Activated CD4-positive, CD25-positive, alpha-beta regulatory T cell treated with anti-CD3 and anti-CD28 coated beads, Interleukin-2, amount 50 U/mL, for 72 hours (primary cell): Measurements from ENCODE around the gene RAB11A.

Source experiments
- DNase-seq: peaks from one replicate; pipeline ENCODE4 v3.0.0; 2021

Gene RAB11A

DNA sequence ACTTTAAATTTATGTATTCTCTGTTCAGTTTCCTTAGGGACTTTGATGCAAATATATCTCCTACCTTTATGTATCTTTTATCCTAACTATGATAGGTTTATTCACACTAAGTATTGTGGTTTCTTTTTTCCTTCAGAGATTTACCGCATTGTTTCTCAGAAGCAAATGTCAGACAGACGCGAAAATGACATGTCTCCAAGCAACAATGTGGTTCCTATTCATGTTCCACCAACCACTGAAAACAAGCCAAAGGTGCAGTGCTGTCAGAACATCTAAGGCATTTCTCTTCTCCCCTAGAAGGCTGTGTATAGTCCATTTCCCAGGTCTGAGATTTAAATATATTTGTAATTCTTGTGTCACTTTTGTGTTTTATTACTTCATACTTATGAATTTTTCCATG, 18.3 kb downstream of the RAB11A start:
- no peak for DNase-seq

DNA sequence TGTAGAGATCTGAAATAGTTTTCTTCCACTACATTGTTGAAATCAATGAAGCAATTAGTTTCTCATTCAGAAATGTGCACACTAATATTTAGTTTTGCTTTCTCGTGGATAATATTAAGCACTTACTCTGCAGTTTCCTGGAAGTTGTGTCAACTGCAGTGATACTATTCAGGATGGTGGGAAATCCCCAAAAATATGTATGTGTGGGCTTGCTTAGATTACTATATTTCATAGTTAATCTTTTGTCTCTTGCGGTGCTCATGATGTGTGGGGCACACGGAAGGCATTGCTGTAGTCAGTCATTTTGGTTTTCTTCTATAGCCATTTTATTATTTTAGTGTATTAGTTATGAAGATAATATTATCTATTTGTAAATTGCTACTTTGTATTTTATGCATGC, 19.7 kb downstream of the RAB11A start:
- no peak for DNase-seq

DNA sequence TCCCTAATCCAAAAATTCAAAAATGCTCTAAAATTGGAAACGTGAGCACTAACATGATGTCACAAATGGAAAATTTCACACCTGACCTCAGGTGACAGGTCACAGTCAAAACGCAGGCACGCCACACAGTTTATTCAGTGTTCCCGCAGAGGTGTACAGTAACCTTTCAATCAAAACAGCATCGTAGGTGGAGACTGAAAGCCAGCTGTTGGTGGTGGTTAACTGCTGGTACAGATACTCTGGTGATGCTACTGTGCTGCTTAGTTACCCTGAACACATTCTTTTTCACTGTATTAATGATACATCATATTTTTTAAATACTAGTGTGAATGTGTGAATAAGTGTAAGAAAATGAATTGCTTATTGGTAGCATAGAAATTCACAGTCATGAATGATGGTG, 23.8 kb downstream of the RAB11A start:
- no peak for DNase-seq

GRCh38 chr15:65896236-65896635, 26.9 kb downstream of the RAB11A start:
- no peak for DNase-seq

DNA sequence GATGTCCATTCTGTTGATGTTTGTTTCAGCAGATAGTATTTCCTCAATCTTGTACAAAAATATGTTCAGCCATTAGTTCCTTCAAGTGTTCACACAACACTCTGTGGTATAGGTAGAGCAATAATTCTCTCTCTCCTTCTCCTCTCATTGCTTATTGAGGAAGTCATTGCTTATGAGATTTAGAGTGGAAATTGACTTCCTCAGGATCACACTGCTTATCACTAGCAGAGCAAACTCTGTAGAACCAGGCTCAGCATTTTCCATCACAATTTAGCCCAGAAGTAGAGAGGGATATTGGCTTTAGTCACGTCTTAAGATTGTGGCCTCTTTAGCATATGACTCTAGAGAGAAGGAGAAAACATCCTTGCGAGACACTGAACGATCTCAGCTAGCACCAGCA, 31.2 kb downstream of the RAB11A start:
- no peak for DNase-seq

GRCh38 chr15:65901336-65901735, 32.0 kb downstream of the RAB11A start:
- DNase-seq = no peak

DNA sequence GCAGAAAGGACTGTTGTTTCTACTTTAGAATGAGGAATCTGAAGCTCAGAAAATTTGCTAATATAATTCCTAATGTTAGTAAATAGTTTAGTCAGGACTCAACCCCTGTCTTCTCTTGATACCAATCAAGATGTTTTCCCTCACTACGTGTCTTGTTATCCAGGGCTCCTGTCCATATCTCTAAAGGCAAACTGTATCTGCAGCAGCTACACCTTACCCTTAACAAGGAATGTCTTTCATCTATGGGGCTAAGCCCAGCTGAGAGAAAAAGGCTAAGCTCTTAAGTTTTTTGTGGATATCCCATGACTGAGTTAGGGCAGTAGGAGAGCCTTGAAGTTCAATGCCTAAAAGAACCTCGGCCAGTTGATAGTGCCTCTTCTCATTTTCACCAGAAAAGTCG, 32.5 kb downstream of the RAB11A start:
- DNase-seq = no peak

DNA sequence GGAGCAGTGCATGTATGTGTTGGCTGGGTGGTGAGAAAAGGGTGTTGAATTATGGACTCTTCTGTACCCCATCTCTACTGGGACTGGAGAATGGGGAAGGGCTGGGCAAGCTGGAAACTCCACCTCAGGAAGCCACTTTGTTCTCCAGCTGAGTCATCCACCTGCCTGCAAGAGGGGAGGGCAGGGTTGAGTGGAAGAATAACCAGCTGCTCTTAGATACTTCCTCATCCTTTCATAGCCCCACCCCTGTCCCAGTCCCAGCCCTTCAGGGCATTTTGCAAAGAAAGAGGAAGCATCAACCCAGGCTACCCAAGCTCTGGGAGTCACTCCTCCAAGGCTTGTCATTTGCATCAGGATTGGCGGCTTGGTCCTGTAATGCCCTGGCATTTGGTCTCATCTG, 33.1 kb downstream of the RAB11A start:
- no peak for DNase-seq

DNA sequence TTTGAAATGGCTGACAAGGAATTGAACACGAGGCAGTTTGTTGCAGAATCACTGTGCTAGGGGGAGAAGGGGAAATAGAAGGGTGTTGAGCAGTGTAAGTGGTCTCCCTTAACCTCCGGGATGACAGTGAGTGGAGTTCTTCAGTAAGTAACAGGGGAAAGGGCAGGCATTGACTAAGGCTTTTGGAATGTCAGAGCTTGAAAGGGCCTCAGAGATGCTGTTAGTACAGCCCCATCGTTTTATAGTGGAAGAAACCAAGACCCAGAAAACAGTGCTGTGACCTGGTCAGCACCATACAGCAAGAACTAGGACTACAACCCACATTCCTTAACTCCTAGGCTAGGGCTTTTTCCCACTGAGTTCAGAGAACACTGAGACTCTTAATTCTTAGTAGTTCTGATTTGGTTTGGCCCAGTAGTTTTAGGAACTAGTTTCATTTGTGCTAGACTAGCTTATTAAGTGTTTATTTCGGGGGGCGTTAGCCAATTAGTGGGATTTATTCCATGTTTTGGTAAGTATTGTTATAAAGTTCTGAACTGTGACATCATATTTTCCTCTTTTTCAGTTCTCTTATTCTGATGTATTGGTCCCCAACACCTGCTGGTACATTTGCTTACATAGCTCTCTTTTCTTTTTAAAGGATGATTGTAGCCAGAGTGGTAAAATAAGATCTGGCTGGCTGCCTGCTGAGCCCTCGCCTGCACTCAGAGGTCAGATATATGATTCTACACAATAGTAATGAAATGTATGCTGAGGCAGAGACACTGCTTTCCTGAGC, 34.2 kb downstream of the RAB11A start:
- DNase-seq = no peak

- DNase-seq = no peak
These were observed 35.0 kb downstream of the RAB11A start for GRCh38 chr15:65904301-65904700.

DNA sequence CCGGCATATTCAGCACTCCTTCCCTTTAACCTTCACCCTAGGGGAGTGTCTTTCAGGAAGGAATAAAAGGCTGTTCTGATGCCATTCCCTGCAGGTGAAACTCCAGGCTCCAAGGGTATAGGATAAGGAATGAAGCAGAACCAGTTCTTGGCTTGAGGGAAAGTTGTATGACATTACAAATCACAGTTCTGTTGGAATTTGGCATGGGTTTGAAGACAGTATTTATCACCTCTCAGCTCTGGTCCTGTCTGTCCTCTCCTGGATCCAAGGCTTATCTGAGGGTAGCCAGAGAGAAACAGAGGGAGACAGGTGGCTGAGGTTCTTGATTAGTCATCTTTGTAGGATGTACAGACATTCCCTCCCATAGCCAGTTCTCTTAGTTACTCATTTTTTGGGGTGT, 37.1 kb downstream of the RAB11A start:
- no peak for DNase-seq

DNA sequence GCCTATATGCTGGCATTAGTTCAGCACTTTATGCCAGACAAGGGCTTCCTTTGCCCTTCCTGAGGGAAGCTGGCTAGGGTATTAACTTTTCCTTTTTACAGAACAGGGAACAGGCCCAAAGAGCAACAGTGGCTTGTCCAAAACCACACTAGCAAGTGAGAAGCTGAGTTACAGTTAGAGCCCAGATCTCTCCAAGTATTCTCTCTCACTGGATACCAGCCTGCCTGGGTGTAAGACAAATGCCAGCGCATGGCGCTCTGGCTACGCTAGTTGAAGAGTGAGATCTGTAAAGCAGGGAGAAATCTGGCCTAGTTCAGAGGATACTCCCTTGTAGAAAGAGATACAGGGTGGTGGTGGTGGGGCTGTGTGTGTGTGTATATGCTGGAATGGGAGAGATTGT, 38.4 kb downstream of the RAB11A start:
- no peak for DNase-seq

DNA sequence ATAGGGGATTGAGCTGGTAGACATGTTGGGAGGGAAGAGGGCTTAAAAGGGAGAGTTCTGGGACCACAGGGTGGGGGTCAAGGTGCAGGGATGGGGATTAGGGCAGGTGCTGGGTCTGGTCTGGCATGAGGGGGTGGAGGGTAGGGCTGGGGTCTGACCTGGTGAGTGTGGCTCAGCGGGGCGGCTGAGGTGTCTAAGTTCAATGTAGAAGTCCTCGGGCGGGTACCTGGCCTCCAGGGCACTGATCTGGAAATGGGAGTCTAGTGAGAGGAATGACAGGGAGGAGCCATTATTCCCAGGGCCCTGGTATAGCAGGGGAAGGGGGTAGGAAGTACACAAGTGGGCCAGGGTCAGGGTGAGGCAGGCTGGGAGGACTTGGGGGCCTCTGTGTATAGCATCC, 39.6 kb downstream of the RAB11A start:
- DNase-seq = no peak

DNA sequence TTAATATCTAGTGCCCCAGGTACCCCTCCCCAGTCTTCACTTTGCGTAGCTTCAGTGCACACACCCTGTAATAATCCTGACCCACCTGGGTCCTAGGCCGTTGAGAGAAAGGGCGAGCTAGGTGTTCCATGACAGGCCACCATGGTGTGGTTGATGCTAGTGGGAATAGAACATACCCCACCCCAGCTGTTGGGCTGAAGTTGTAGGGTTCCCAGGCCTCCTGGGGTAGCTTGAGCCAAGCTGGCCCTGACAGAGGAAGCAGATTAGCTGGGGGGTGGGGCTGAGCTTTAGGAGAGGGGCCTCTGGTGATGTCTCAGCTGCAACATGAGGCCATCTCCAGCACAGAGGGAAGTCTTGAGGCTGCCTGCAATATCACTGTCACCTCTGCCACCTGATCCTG, 40.5 kb downstream of the RAB11A start:
- no peak for DNase-seq

- no peak for DNase-seq
These were observed 41.0 kb downstream of the RAB11A start for GRCh38 chr15:65910341-65910740.

GRCh38 chr15:65912235-65912634, 42.9 kb downstream of the RAB11A start:
- no peak for DNase-seq

GRCh38 chr15:65913631-65914199, 44.4 kb downstream of the RAB11A start:
- DNase-seq = no peak

GRCh38 chr15:65914386-65914785, 45.1 kb downstream of the RAB11A start:
- no peak for DNase-seq

DNA sequence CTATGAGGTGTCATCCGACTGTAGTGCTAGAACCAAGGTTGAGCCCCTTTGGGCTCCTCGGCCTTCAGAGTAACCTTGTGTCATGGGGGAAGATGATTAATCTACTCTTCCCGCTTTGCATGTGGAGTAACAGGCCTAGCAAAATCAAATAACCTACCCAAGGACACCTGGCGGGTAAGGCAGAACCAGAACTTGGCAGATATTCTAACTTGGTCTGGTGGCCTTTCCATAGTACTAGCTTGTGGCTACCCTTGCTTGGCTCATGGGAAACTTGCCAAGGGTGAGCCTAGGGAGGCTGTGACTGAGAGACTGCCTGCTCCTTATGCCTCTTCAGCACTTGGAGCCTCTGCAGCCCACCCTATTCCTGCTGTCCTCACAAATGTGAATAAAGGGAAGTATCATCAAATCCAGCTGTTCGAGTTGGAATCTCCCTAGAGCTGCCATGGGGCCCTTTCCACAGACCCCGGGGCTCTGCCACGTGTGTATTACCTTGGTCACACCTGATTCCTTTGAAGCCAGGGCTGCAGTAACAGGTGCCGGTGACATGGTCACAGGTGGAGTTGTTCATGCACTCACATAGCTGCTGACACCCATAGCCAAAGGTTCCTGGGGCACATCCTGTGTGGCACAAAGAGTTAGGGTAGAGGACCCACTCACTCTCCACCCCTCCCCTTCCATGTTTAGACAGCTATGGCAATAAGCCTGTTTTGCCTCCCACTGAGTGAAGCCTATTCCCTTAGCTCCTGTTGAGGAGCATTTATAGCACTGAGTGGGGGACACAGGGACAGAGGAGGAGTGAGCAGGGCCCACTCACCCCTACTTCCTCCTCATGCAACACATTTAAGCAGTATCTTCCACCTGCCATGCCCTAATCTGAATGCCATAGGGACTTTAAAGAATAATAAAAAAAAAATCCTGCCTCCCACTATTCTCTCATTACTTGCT, 46.0 kb downstream of the RAB11A start:
- no peak for DNase-seq

- no peak for DNase-seq
These were observed 46.9 kb downstream of the RAB11A start for GRCh38 chr15:65916041-65916663.

- DNase-seq = no peak
These were observed 47.5 kb downstream of the RAB11A start for GRCh38 chr15:65916664-65917406.

- no peak for DNase-seq
These were observed 48.1 kb downstream of the RAB11A start for GRCh38 chr15:65917407-65917756.

DNA sequence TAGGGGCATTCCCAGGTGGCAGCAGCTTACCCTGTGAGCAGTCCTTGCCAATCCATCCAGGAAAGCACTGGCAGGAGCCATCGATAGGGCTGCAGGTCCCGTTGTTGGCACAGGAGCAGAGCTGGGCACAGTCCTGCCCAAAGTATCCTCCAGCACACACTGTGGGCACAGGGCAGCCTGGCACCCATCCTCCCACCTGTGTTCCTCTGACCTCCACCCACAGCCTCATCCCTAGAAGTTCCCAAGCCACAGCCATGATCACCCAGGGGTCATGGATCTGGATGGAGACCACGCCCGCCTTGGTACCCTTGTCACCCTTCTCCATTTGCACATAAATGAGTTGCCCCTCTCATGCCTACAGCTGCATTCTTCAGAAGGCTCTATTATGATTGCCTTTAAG, 48.6 kb downstream of the RAB11A start:
- DNase-seq = no peak
